Measurements from ENCODE around the gene BUB1. TPM values are rescaled to one million over a fixed set of nuclear protein-coding genes. Genes with fewer than 3 reads are reported as not detected.

Gene BUB1
- total RNA-seq, 2 donors from 2014 or later: 14.7 to 47.3 TPM

- no peak for DNase-seq
- H3K9ac ChIP-seq (ENCODE audit: low read depth in 2 of 2, low read length in 2 of 2): no peak overlapping the region
- H3K9me3 ChIP-seq: no peaks in the 10 kb centered on the region
- TF ChIP-seq CTCF (IDR thresholded peaks at IDR 0.05): no peak
- no peak overlapping the region for H3K27ac ChIP-seq
- no peak overlapping the region for H3K4me3 ChIP-seq
- intact Hi-C loops (cut with DNase I): no loop called here
- H3K36me3 ChIP-seq: no peaks in the 10 kb centered on the region
- H3K4me1 ChIP-seq: no peaks in the 10 kb centered on the region
- no peaks in the 10 kb centered on the region for H3K27me3 ChIP-seq
Measured at GRCh38 chr2:110720547-110720946, 42.7 kb upstream of the BUB1 start.

GRCh38 chr2:110718990-110719389, 41.1 kb upstream of the BUB1 start:
- Histone ChIP-seq H3K27me3 (no peaks in the 10 kb centered on the region), H3K36me3 (no peaks in the 10 kb centered on the region), H3K27ac (no peak overlapping the region), H3K4me1 (no peaks in the 10 kb centered on the region), H3K9me3 (no peaks in the 10 kb centered on the region), H3K4me3 (no peak overlapping the region), H3K9ac (ENCODE audit: low read depth in 2 of 2, low read length in 2 of 2) (no peak overlapping the region)
- DNase-seq: no peak
- intact Hi-C loops (cut with DNase I): no loop called here
- no peak for TF ChIP-seq CTCF (IDR thresholded peaks at IDR 0.05)

- no peaks in the 10 kb centered on the region for H3K36me3 ChIP-seq
- no peak for TF ChIP-seq CTCF (IDR thresholded peaks at IDR 0.05)
Measured at GRCh38 chr2:110718382-110718781, 40.5 kb upstream of the BUB1 start.

GRCh38 chr2:110717734-110718133, 39.9 kb upstream of the BUB1 start:
- H3K9ac ChIP-seq (ENCODE audit: low read depth in 2 of 2, low read length in 2 of 2): no peak overlapping the region
- no peak overlapping the region for H3K4me3 ChIP-seq
- intact Hi-C loops (cut with DNase I): no loop called here
- no peak for TF ChIP-seq CTCF (IDR thresholded peaks at IDR 0.05)
- H3K27me3 ChIP-seq: no peaks in the 10 kb centered on the region
- H3K27ac ChIP-seq: no peak overlapping the region
- H3K36me3 ChIP-seq: no peaks in the 10 kb centered on the region
- DNase-seq: no peak
- no peaks in the 10 kb centered on the region for H3K9me3 ChIP-seq
- no peaks in the 10 kb centered on the region for H3K4me1 ChIP-seq

More at GRCh38 chr2:110718382-110718781, 40.5 kb upstream of the BUB1 start:
- intact Hi-C loops (cut with DNase I): no loop called here
- DNase-seq: no peak
- Histone ChIP-seq H3K4me1 (no peaks in the 10 kb centered on the region), H3K27me3 (no peaks in the 10 kb centered on the region), H3K9me3 (no peaks in the 10 kb centered on the region), H3K27ac (no peak overlapping the region), H3K9ac (ENCODE audit: low read depth in 2 of 2, low read length in 2 of 2) (no peak overlapping the region), H3K4me3 (no peak overlapping the region)

- no peak for TF ChIP-seq CTCF (IDR thresholded peaks at IDR 0.05)
- no peak overlapping the region for H3K4me3 ChIP-seq
- no peaks in the 10 kb centered on the region for H3K9me3 ChIP-seq
- no peak for DNase-seq
- no peaks in the 10 kb centered on the region for H3K27me3 ChIP-seq
- H3K36me3 ChIP-seq: no peaks in the 10 kb centered on the region
- H3K9ac ChIP-seq (ENCODE audit: low read depth in 2 of 2, low read length in 2 of 2): no peak overlapping the region
- no peak overlapping the region for H3K27ac ChIP-seq
- no peaks in the 10 kb centered on the region for H3K4me1 ChIP-seq
- intact Hi-C loops (cut with DNase I): no loop called here
Measured at GRCh38 chr2:110716959-110717645, 39.2 kb upstream of the BUB1 start.
